DND-41 (cell line): ENCODE results near the gene BMP2K.

ENCODE experiments used
- CTCF ChIP-seq: IDR thresholded peaks from 2 replicates; pipeline ENCODE4 v1.5.1; 2012; ENCODE audit warnings: borderline replicate concordance, low read length, moderate library complexity, mild to moderate bottlenecking; ENCODE audit not compliant: poor library complexity, severe bottlenecking; ENCODE audit errors: extremely low read depth
- EZH2 ChIP-seq: IDR thresholded peaks from 3 replicates; pipeline ENCODE4 v1.6.1; 2012; ENCODE audit warnings: borderline replicate concordance, low read depth, mild to moderate bottlenecking, moderate library complexity, low read length, inconsistent platforms; ENCODE audit not compliant: severe bottlenecking

GRCh38 chr4:78737035-78737434, 39.1 kb upstream of the BMP2K start:
- TF ChIP-seq CTCF (no peak), EZH2 (no peak)
